Medulla oblongata (tissue), 1 donor: ENCODE data around the gene FAM20C.
"Not testable (repeated sequence)": the region's sequence is repeated elsewhere in the genome, so short reads cannot be mapped to it uniquely, and the experiment has no call there.

ENCODE experiments used
- DNase-seq: peaks from one replicate; pipeline ENCODE4 v3.0.0-alpha.2; 2015; ENCODE audit errors: extremely low spot score

Gene FAM20C

GRCh38 chr7:242826-243579 is 50.6 kb downstream of the FAM20C start:
- DNase-seq = not testable (repeated sequence)

DNA sequence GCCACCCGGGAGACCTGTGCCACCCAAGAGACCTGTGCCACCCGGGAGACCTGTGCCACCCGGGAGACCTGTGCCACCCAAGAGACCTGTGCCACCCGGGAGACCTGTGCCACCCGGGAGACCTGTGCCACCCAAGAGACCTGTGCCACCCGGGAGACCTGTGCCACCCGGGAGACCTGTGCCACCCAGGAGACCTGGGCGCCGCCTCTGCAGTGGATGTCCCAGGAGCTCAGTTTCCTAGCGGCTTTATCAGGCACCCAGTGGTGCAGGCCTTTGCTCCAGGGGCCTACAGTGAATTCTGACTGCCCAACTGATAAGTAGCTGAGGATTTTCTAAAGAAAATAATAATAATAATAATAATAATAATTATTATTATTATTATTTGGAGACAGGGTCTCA is 51.2 kb downstream of the FAM20C start:
- DNase-seq = not testable (repeated sequence)

DNA sequence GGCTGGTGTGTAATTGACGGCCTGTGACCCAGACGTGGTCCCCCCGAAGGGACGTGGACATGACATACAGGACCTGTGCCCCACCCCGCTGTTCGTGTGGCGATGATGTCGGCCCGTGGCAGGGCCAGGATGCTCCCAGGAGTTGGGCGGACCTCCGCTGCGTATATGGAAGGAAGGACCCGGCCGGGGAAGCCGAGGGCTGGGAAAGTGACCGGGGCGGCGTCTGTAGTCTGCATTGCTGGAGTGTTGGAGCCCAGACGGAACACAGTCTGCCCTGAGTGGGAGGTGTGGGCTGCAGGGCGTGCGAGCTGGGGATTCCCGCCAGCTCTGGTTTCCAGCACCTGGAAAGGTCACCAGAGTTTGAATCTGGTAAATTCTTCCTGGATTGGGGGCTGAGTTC is 52.6 kb downstream of the FAM20C start:
- no peak for DNase-seq

GRCh38 chr7:245574-246295 is 53.4 kb downstream of the FAM20C start:
- DNase-seq = no peak

DNA sequence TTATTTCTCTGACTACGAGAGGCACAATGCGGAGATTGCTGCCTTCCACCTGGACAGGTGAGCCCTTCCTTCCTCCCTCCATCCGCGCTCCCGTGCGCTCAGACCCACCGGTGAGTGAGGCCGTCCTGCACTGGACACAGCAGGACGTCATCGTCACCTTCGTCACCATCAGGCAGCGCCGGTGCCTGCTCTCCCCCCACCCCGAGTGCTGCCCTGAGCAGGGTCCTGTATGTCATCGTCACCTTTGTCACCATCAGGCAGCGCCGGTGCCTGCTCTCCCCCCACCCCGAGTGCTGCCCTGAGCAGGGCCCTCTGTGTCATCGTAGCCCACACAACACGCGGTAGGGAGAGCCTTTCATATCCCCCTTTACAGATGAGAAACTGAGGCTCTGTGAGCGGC is 54.1 kb downstream of the FAM20C start:
- no peak for DNase-seq

DNA sequence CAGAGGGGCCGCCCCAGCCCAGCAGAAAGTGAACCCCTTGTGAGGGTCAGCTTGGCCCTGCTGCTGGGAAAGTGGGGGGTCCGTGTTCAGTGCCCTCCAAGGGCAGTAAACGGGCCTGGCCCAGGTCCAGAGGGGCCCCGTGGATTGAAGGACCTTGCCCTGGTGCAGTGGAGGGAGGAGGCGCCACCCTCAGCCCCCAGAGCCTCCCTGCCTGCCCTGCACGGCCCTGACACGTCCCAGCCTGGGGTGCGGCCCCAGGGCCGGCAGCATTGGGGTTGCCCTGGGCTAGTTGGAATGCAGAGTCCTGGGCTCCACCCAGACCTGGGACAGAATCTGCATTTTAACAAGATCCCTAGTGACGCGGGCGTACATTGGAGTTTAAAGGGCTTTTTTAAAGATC is 54.8 kb downstream of the FAM20C start:
- DNase-seq = no peak

GRCh38 chr7:247636-248035 is 55.3 kb downstream of the FAM20C start:
- DNase-seq = no peak

DNA sequence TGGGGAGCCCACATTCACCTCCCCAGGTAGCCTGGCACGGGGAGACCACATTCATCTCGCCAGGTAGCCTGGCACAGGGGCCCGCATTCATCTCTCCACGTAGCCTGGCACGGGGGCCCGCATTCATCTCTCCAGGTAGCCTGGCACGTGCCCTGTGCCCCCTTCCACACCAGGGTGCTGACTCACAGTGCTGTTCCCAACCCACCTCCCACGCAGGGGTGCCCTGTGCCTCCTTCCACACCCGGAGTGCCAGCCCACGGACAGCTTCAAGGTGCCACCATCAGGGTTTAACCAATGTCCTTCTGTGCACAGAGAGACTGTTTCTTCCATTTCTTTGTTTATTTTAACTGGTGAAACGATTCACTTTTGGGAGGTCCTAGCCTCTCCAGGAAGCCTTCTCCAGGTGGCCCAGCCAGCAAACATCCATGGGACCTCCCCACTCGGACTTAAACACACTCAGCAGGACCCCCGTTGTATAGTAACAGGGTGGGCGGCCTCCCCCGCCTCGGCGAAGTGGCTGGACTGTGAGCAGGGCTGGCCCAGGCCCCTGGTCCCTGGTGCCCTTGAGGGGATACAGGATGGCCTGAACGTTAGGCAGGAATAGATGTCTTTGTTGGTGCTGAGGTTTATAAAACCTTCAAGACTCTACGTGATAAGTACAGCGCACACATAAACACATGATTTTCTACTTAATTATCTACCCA is 56.5 kb downstream of the FAM20C start:
- DNase-seq = no peak

DNA sequence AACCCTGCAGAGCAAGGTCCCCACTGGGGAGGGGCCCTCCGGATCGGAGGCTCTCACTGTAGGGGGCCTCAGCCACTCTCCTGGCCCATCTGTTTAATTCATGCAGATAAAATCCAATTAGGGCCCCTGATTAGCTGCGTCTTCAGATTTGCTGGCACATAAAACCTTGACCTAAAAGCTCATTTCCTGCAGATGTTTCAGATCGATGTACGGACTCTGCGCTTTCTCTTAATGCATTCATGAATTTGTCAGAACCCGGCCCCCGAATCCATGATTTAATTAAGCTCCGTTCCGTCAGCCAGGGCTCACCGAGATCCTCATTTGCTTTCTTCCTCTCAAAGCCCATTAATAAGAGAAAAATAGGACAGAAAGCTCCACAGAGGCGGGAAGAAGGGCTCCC is 57.6 kb downstream of the FAM20C start:
- DNase-seq = no peak

GRCh38 chr7:250523-250922 is 58.2 kb downstream of the FAM20C start:
- no peak for DNase-seq

- DNase-seq = no peak
Observed at GRCh38 chr7:251005-251404, 58.6 kb downstream of the FAM20C start.

GRCh38 chr7:251446-252175 is 59.2 kb downstream of the FAM20C start:
- no peak for DNase-seq

DNA sequence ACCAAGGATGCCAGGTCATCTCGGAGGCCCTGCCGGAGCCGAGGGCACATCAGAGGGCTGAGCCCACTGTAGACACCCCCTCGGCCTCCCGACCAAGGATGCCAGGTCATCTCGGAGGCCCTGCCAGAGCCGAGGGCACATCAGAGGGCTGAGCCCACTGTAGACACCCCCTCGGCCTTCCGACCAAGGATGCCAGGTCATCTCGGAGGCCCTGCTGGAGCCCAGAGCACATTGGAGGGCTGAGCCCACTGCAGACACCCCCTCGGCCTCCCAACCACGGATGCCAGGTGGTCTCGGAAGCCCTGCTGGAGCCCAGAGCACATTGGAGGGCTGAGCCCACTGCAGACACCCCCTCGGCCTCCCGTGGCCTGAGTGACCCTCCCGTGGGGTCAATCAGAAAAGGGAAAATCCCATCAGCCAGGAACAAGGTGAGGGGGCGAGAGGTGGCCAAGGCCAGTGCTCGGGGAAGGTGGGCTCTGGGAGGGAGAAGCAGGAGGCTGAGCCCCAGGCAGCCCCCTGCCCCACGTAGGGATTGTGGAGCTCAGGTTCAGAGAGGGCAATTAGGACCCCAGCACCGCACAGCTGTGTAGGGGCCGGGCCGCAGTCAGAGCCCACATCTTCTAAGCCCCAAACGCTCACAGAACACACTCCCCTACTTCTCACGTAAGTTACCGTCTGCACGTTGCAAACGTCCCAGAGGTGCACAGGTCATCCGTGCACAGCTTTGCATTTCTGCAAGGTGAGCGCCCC is 60.0 kb downstream of the FAM20C start:
- DNase-seq = no peak

DNA sequence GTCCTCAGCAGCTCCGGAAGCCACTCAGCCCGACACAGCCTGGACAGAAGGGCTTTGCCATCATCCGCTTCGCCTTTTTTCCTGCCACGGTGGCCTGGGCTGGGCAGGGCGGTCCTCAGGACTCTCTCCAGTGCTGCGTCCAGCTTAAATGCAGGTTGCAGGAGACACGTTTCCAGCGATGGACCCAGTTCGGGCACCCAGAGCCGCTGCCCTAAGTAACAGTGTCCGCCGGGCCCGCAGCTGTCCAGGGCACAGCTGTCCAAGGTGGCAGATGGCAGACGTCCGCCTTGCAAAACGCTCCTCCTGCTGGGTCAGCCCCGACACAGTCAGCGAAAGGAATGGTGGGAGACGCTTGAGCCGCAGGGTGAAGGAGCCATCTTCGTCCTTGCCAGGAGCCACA is 60.6 kb downstream of the FAM20C start:
- DNase-seq = no peak

DNA sequence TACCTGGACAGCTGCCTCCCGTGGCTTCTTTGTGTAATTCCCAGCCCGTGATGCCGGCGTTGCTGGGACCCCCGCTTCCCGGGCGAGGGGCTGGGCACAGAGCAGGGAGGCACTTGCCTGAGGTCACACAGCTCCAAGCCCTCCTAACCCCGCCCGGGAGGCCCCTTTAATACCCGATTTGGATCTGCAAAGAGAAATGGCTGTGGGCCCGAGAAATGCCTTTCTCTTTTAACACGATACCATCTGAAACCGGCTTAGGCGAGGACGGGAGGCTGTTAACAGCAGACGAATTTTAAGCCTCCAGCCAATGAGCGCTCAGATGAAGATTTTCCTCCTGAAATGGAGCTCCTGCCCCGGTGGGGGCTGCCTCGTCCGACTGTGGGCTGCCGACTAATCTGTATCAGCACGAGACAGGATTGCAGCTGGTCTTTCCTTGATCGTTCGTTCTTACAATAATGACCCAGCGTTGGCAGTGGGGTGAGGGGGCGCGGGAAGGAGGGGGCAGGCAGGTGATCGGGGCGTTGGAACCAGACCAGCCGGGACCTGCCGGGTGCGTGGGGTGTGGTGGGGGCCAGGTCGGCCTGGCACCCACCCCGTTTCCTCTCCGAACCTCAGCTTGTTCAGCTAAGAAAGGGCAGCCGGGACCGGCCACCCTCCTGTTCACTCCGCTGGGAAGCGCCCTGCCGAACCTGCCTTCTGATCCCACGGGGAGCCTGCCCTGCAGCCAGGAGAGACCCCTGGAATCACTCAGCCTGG is 61.4 kb downstream of the FAM20C start:
- no peak for DNase-seq

DNA sequence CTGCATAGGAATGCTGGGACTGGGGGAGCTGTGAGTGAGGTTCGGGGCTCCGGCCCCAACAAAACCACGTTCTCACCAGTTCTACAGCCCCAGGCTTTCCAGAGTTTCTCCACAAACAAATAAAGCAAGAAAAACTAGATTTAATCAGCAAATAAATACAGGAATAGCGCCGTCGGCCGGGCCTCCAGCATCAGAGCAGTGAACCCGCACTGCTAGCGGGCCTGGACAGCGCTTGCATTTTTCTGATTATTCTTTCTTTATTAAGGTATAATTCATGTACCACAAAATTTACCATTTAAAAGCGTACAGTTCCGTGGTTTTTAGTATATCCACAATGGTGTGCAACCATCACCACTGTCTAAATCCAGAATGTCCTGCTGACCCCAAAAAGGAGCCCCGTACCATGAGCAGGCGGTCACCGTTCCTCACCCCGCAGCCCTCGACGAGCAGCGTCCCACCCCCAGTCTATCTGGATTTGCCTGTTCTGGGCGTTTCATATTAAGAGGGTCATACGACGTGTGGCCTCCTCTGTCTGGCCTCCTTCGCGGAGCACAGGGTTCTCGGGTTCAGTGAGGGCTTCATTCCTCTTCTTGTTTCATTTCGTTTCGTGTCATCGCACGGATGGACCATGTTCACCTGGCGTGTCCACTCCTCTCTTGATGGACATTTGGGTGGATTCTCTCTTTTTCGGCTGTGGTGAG is 62.1 kb downstream of the FAM20C start:
- no peak for DNase-seq

- no peak for DNase-seq
Observed at GRCh38 chr7:255038-255435, 62.7 kb downstream of the FAM20C start.

GRCh38 chr7:255721-256361 is 63.5 kb downstream of the FAM20C start:
- no peak for DNase-seq

DNA sequence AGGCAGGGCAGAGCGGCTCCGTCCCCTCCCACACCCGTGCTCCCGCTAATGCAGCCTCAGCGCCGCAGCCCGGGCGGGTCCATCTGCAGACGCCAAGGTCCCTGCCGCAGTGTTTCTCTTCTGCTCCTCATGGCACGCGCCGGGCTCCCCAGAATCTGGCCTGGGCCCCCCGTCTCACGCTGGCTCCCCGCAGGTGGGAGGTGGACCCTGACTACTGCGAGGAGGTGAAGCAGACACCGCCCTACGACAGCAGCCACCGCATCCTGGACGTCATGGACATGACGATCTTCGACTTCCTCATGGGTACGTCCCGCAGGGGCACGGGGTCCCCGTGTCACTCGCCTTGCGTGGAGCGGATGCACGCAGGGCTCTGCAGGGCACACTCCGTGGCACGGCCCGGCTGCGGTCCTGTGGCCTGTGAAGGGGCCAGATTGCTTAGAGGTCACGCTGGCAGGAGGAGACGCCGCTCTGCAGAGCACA is 64.1 kb downstream of the FAM20C start:
- DNase-seq = no peak
